ENCODE data around the gene UGGT2.
A peak's percentile ranks its signal among the peaks of the same experiment; 100 is the strongest.
"Not testable (repeated sequence)": the region's sequence is repeated elsewhere in the genome, so short reads cannot be mapped to it uniquely, and the experiment has no call there.

The UGGT2 gene

GRCh38 chr13:96051491-96051890 is 1.7 kb downstream of the UGGT2 start:
- DNase-seq, result not testable (repeated sequence)

DNA sequence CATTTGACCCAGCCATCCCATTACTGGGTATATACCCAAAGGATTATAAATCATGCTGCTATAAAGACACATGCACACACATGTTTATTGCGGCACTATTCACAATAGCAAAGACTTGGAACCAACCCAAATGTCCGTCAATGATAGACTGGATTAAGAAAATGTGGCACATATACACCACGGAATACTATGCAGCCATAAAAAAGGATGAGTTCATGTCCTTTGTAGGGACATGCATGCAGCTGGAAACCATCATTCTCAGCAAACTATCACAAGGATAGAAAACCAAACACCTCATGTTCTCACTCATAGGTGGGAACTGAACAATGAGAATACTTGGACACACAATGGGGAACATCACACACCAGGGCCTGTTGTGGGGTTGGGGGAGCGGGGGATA is 2.2 kb downstream of the UGGT2 start:
- DNase-seq, result not testable (repeated sequence)

GRCh38 chr13:96046449-96047126 is 6.6 kb downstream of the UGGT2 start:
- not testable (repeated sequence) for DNase-seq

GRCh38 chr13:96044238-96044637 is 9.0 kb downstream of the UGGT2 start:
- no peak for DNase-seq

DNA sequence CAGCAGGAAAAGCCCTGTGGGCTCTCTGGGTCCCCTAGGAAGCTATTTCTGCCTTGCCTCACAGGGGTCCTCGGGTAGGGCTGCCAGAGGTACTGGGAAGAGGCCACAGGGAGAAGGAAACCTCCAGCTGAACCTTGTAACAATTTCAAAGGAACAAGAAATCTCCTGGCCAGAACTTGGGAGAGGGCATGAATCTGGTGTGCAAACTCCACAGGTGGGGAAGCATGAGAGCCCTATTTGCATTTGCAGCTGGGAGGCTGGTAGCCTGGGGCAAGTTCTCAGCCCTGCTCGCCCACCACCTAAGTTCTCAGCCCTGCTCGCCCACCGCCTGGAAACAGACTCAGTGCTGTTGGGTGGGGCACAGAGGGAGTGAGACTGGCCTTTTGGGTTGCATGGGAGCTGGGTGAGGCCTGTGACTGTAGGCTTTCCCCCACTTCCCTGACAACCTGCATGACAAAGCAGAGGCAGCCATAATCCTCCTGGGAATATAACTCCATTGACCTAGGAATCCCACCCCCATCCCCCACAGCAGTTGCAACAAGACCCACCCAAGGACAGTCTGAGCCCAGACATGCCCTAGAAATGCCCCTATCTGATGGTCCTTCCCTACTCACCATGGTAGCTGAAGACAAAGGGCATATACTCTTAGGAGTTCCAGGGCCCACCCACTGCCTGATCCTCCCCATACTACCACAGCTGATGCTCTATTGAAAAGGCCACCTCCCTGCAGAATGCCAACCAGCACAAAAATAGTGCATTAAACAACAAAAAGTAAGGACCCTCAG is 11.7 kb downstream of the UGGT2 start:
- DNase-seq, result no peak

DNA sequence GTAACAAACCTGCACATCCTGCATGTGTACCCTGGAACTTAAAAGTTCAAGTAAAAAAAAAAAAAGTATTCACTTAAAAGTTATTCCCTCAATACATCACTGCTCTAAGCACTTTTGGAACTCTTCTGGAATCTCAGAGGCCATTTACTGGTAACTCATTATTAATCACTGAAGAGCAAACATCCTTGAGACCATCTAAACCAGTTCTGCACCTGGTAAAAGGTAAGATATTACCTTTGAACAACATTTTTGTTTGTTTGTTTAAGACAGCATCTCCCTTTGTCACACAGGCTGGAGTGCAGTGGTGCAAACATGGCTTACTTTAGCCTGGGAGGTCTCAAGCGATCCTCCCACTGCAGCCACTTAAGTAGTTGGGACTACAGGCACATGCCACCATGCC is 16.7 kb downstream of the UGGT2 start:
- DNase-seq, result no peak

DNA sequence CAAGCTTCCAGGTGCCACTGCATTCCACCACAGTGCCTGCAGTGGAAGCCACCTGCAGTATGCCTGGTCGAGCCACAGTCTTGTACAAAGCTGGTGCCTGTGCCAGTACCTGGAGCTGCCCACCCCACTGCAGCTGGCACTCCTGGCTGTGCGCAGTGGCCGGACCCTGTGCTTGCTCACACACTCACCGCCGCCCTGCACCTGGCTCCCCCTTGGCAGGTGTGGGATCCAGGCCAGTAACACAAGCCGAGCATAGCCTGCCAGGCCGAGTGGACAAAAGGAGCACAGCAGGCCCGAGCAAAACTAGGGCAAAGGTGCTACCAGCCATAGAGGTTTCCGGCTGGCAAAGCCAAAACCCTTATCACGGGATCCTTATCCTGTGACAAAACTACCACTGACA is 18.5 kb downstream of the UGGT2 start:
- DNase-seq, result no peak

GRCh38 chr13:96033220-96034015 is 19.8 kb downstream of the UGGT2 start:
- no peak for DNase-seq

- DNase-seq, result no peak
Measured at GRCh38 chr13:96032717-96033116, 20.5 kb downstream of the UGGT2 start.

DNA sequence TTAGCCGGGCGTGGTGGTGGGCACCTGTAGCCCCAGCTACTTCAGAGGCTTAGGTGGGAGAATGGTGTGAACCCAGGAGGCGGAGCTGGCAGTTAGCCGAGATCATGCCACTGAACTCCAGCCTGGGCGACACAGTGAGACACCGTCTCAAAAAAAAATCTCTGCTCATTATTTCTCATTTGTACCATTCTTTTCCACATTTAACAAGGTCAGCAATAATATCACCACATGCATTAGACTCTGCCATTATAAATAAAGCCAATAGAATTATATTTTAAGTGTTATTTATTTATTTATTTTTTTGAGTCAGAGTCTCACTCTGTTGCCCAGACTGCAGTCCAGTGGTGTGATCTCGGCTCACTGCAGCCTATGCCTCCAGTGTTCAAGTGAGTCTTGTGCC is 24.2 kb downstream of the UGGT2 start:
- no peak for DNase-seq

GRCh38 chr13:96027496-96027895 is 25.7 kb downstream of the UGGT2 start:
- DNase-seq, result no peak

DNA sequence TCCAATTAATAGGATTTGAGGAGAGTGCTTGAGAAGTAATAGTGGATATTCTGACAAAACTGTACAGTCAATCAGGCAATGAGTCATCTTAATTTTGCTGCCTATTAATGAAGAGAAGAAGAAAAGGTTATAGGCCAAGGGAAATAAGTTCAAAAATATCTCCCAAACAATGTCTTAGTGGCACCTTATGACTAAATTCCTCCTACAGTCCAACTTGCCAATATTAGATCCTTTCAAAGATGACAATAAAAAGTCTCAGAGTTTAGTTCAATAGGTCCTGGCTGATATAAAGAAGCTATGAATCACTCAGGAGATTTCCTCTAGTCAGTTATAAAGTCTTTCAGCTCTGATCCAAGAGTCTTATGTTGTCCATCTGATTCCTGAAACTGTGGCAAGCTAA is 27.9 kb downstream of the UGGT2 start:
- no peak for DNase-seq

- DNase-seq, result no peak
Measured at GRCh38 chr13:96020931-96021330, 32.3 kb downstream of the UGGT2 start.

DNA sequence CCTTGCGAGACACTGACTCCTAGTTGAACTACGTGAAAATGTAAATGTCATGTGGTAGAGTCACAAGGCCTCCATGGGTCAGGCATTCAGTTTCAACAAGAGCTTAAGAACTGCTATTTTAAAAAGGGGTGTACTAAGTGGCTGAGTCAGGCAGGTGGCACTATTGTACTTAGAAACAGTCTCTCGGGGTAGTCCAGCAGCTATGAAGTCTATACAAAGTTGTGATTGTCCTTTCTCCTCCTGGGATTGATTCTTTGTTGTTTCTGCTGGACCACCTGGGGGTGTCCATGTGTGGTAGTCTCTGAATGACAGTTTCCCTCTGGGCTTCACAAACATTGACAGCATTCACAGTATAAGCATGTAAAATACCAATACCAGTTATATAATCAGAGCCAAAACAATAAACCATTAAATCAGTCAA is 33.0 kb downstream of the UGGT2 start:
- DNase-seq, result peak; percentile 41

DNA sequence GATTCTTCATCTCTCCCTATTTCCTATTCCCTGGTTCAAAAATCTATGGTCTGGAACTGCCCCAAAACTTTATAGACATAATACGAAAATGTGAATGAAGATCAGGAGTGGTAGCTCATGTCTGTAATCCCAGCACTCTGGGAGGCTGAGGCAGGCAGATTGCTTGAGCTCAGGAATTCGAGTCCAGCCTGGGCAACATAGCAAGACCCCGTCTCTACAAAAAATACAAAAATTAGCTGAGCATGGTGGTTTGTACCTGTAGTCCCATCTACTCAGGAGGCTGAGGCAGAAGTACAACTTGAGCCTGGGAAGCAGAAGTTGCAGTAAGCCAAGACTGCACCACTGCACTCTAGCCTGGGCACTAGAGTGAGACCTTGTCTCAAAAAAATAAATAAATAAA is 35.1 kb downstream of the UGGT2 start:
- no peak for DNase-seq

- no peak for DNase-seq
Measured at GRCh38 chr13:96011291-96011872, 41.8 kb downstream of the UGGT2 start.

DNA sequence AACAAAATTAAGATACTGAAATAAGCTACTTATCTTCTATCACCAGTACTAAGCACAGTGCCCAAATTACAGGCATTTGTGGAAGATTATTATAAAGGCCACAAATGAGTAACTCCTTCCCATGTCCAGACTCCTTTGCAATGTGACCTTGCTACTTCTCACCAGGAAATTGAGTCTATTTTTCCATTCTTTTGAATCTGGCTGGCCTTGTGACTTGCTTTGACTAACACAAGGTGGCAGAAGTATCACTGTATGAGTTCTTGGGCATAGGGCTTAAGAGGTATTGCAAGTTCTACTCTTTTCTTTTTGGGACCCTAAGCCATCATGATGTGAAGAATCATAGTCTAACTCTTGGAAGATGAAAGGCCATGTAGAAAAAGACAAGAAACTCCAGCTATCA is 49.9 kb downstream of the UGGT2 start:
- DNase-seq, result no peak

DNA sequence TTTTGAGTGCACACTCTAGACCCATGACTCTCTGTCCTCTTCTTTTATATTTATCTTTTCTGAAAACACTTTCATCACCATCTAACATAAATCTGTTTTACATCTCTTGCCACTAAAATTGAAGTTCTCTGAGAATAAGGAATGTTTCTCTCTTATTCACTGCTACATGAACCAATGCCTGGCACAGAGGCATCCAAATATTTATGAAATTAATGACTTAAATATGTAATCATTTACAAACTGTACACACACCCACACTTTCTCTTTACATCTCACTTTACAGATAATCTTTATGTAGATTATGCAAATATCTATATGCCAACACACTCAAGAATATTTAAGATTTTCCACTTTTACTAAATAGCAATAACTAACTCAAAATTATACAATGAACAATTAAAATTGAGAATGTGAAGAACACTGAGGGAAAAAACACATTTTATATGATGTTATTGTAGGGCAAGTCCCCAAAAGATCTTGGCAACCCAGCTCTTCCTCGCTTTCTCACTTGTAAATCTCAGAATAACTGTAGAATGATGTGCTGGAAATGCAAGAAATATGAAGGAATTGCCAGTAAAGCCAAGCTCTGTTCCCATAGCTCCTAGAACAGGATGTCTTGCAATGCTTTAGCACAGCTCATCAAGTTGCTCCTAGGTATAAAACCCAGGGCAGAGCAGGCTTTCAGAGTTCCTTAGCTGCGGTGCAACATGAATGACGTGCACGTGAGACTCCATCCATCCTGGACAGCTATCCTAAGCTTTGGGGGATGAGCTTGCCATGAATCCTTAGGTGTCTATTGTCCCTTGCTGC is 50.7 kb downstream of the UGGT2 start:
- DNase-seq, result no peak

GRCh38 chr13:96000069-96000468 is 53.1 kb downstream of the UGGT2 start:
- no peak for DNase-seq

GRCh38 chr13:95987841-95988240 is 65.4 kb downstream of the UGGT2 start:
- DNase-seq, result no peak

DNA sequence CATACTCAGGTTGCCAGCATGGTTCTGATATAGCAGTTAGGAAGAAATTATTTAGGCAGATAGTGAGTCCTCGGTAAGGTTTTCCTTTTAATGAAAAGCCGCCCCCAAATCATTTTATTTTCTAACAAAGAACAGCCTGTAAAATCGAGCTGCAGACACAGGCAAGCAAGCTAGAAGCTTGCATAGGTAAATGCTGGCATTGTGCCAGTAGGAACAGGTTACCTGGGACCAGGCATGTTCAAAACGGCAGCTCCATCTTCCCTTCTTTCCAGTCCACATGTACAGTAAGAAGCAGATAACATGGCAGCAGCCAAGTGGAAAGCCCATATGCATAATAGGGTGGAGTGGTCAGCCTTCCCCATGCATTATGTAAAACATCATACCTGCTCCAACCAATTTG is 71.1 kb downstream of the UGGT2 start:
- DNase-seq, result no peak

GRCh38 chr13:95972651-95973050 is 80.5 kb downstream of the UGGT2 start:
- DNase-seq, result not testable (repeated sequence)

Data from suppressor macrophage treated with lipopolysaccharide for 4 hours (primary cell).